B cell (primary cell): ENCODE results near the gene NPRL2. TPM values are rescaled to one million over a fixed set of nuclear protein-coding genes. Genes with fewer than 3 reads are reported as not detected.

Experiments used
- ATAC-seq: fragments of 200-7000 bp; cut with Tn5 transposase; one replicate; pipeline ENCODE4 v1.10.0; 2021; ENCODE audit warnings: low read depth, mild to moderate bottlenecking, moderate number of reproducible peaks, moderate library complexity
- CTCF ChIA-PET: fragments of 350-600 bp; sonication (Branson Sonifier 250); formaldehyde crosslinking; loops from one replicate; lab custom pipeline; 2021; ENCODE audit warnings: antibody characterized with exemption, inconsistent platforms; lab: Charles Lee
- POLR2A ChIA-PET: fragments of 350-600 bp; sonication (Branson Sonifier 250); formaldehyde crosslinking; loops from one replicate; lab custom pipeline; 2021; ENCODE audit warnings: antibody characterized with exemption; lab: Charles Lee
- DNase-seq: peaks from one replicate; pipeline ENCODE4 v3.0.0; 2013
- H2AFZ ChIP-seq: 2 replicates; pipeline ENCODE4 v1.6.1; 2012; ENCODE audit warnings: mild to moderate bottlenecking, low read depth, low read length; ENCODE audit not compliant: insufficient read depth, poor library complexity, severe bottlenecking
- H3K27ac ChIP-seq, 2 donors: 1 replicate in 1 of 2; 2 replicates in 1 of 2; pipeline ENCODE4 v1.5.1; 2012 to 2013; ENCODE audit warnings: low read length in 2 of 2, mild to moderate bottlenecking in 2 of 2, moderate library complexity in 1 of 2
- H3K27me3 ChIP-seq, 4 experiments: fragments of 200-600 bp in 1 of 4; sonication (generic) in 1 of 4; replicated peaks in 1 of 4; 1 replicate in 2 of 4; 2 replicates in 2 of 4; pipeline versions ENCODE4 v1.6.1 to v1.7.0; 2013 to 2016; ENCODE audit warnings: low read length in 3 of 4, mild to moderate bottlenecking in 2 of 4, mixed read lengths in 1 of 4, moderate library complexity in 1 of 4; ENCODE audit not compliant: insufficient read depth in 4 of 4, control insufficient read depth in 3 of 4; ENCODE audit errors: control extremely low read depth in 1 of 4
- H3K36me3 ChIP-seq, 2 experiments: replicated peaks in 1 of 2; 1 replicate in 1 of 2; 2 replicates in 1 of 2; pipeline versions ENCODE4 v1.6.1 to v1.7.1; 2013; ENCODE audit warnings: low read length in 1 of 2; ENCODE audit not compliant: insufficient read depth in 2 of 2, control insufficient read depth in 1 of 2; ENCODE audit errors: control extremely low read depth in 1 of 2, extremely low read depth in 1 of 2
- H3K4me1 ChIP-seq, 2 donors: fragments of 200-600 bp in 1 of 2; sonication (generic) in 1 of 2; 1 replicate in 1 of 2; 2 replicates in 1 of 2; pipeline versions ENCODE4 v1.5.1 to v1.6.1; 2013 to 2017; ENCODE audit warnings: low read length in 2 of 2; ENCODE audit not compliant: control insufficient read depth in 2 of 2, insufficient read depth in 2 of 2
- H3K4me2 ChIP-seq: replicated peaks from 2 replicates; pipeline ENCODE3; 2012; ENCODE audit warnings: mild to moderate bottlenecking, low read depth, low read length; ENCODE audit not compliant: poor library complexity, severe bottlenecking
- H3K4me3 ChIP-seq, 5 experiments: fragments of 200-600 bp in 1 of 5; sonication (generic) in 1 of 5; 1 replicate in 3 of 5; 2 replicates in 2 of 5; pipeline versions ENCODE4 v1.5.1 to v1.7.0; 2011 to 2016; ENCODE audit warnings: low read length in 4 of 5, mild to moderate bottlenecking in 4 of 5, low read depth in 2 of 5, control low read depth in 1 of 5, moderate library complexity in 1 of 5; ENCODE audit not compliant: insufficient read depth in 1 of 5; ENCODE audit errors: control extremely low read depth in 1 of 5, extremely low read depth in 1 of 5
- H3K79me2 ChIP-seq: fragments of 200-600 bp; sonication (generic); one replicate; pipeline ENCODE4 v1.6.0; 2016; ENCODE audit warnings: low read length; ENCODE audit not compliant: control insufficient read depth, insufficient read depth
- H3K9ac ChIP-seq: fragments of 200-600 bp; sonication (generic); 2 replicates; pipeline ENCODE4 v1.6.1; 2017; ENCODE audit warnings: mild to moderate bottlenecking, low read length, moderate library complexity
- H3K9me3 ChIP-seq, 3 donors: one replicate each; pipeline versions ENCODE4 v1.6.1 to v1.7.1; 2013; ENCODE audit warnings: low read length in 2 of 3; ENCODE audit not compliant: control insufficient read depth in 2 of 3, insufficient read depth in 1 of 3; ENCODE audit errors: control extremely low read depth in 1 of 3
- H4K20me1 ChIP-seq: 2 replicates; pipeline ENCODE4 v1.6.0; 2012; ENCODE audit warnings: mild to moderate bottlenecking, low read length; ENCODE audit not compliant: insufficient read depth, control insufficient read depth, poor library complexity, severe bottlenecking
- H3K27ac Mint-ChIP-seq: one replicate; pipeline ENCODE4 v1.8.0; 2021; ENCODE audit warnings: mixed read lengths
- H3K27me3 Mint-ChIP-seq: one replicate; pipeline ENCODE4 v1.8.0; 2021; ENCODE audit warnings: mixed read lengths
- H3K4me1 Mint-ChIP-seq: one replicate; pipeline ENCODE4 v1.8.0; 2021; ENCODE audit warnings: mixed read lengths
- H3K4me3 Mint-ChIP-seq: one replicate; pipeline ENCODE4 v1.8.0; 2021; ENCODE audit warnings: mixed read lengths
- H3K9me3 Mint-ChIP-seq: one replicate; pipeline ENCODE4 v1.8.0; 2022; ENCODE audit warnings: mixed read lengths; ENCODE audit not compliant: insufficient read depth
- EZH2 ChIP-seq: IDR thresholded peaks from 2 replicates; pipeline ENCODE4 v1.6.1; 2012; ENCODE audit warnings: borderline replicate concordance, low read depth, mild to moderate bottlenecking, moderate library complexity, low read length; ENCODE audit not compliant: insufficient read depth, poor library complexity, severe bottlenecking
- WGBS: methylation state at CpG from one replicate; pipeline ENCODE4 v1.1.5; 2013; ENCODE audit warnings: missing lambda C conversion rate; ENCODE audit not compliant: insufficient coverage; 5-methylcytosine and 5-hydroxymethylcytosine counted together
- intact Hi-C: fragments of 100-400 bp; cut with micrococcal nuclease; formaldehyde crosslinking; loops from one replicate; pipeline ENCODE4 v1.10.0; 2022
- polyA plus RNA-seq: library from polyadenylated mRNA; depleted of rRNA; stranded (reverse); fragments of >200 nt; gene quantifications from 2 replicates; pipeline ENCODE4 v1.2.3, GENCODE V29; 2012
- total RNA-seq, 2 donors: library from RNA; stranded (reverse); fragments of 120-200 nt in 1 of 2; gene quantifications; 1 replicate in 1 of 2; 2 replicates in 1 of 2; pipeline versions ENCODE4 v1.2.3 to v1.2.4, GENCODE V29; 2013 to 2022
- TF ChIP-seq, protein P1 (sequence below): fragments of 200-600 bp; IDR thresholded peaks from one replicate; pipeline ENCODE4 v1.8.0; 2022; ENCODE audit warnings: antibody characterized with exemption, mild to moderate bottlenecking

The NPRL2 gene
- total and polyA plus RNA-seq, 2 donors (not counting 1 experiment from before 2014, with no cell fraction given) = 31.3 to 64.6 TPM

- CTCF ChIA-PET = no interaction called here
- no peaks in the 10 kb centered on the region for H3K36me3 ChIP-seq
- no peak overlapping the region for H2AFZ ChIP-seq
- no peak overlapping the region for H3K9ac ChIP-seq
- Mint-ChIP-seq H3K27ac (peak overlapping the region; percentile 20), H3K4me3 (no peak overlapping the region), H3K4me1 (peaks cover 19% of the 10 kb centered on the region), H3K27me3 (no peaks in the 10 kb centered on the region), H3K9me3 (no peaks in the 10 kb centered on the region)
- DNase-seq (no peak), ATAC-seq (no peak)
- intact Hi-C loops = no loop called here
- H3K27me3 ChIP-seq = no peaks in the 10 kb centered on the region
- H3K79me2 ChIP-seq = peaks cover 5% of the 10 kb centered on the region
- POLR2A ChIA-PET = interaction anchor here (0.6 kb wide), 1 partner anchor 31 kb away, joined by 3 read pairs; no protein-coding TSS in a partner anchor
- H3K9me3 ChIP-seq = peaks cover 0 to 23% (median 0%) of the 10 kb centered on the region in 3 donors
- no peak for TF ChIP-seq EZH2
- TF ChIP-seq, protein P1, sequence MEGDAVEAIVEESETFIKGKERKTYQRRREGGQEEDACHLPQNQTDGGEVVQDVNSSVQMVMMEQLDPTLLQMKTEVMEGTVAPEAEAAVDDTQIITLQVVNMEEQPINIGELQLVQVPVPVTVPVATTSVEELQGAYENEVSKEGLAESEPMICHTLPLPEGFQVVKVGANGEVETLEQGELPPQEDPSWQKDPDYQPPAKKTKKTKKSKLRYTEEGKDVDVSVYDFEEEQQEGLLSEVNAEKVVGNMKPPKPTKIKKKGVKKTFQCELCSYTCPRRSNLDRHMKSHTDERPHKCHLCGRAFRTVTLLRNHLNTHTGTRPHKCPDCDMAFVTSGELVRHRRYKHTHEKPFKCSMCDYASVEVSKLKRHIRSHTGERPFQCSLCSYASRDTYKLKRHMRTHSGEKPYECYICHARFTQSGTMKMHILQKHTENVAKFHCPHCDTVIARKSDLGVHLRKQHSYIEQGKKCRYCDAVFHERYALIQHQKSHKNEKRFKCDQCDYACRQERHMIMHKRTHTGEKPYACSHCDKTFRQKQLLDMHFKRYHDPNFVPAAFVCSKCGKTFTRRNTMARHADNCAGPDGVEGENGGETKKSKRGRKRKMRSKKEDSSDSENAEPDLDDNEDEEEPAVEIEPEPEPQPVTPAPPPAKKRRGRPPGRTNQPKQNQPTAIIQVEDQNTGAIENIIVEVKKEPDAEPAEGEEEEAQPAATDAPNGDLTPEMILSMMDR = no peak
- no peak overlapping the region for H3K4me3 ChIP-seq
- no peak overlapping the region for H3K27ac ChIP-seq
- peaks cover 10 to 15% of the 10 kb centered on the region in 2 donors for H3K4me1 ChIP-seq
- H4K20me1 ChIP-seq = no peaks in the 10 kb centered on the region
- no peak overlapping the region for H3K4me2 ChIP-seq
These were observed 46.0 kb downstream of the NPRL2 start for GRCh38 chr3:50304601-50305000.

- 84% methylated on average over 14 of the region's 14 CpGs for WGBS
- CTCF ChIA-PET = interaction anchor here (0.5 to 0.6 kb wide), 2 partner anchors 22 to 51 kb away, joined by 3 read pairs; no protein-coding TSS in a partner anchor
These were observed 47.4 kb downstream of the NPRL2 start, which contains the start of gene HYAL1 for GRCh38 chr3:50303013-50303815. Gene HYAL1, minus strand, starts transcription at chr3:50303574. Its CDS starts 618 bp downstream, at chr3:50302956.

More at GRCh38 chr3:50303013-50303815, 47.4 kb downstream of the NPRL2 start, which contains the start of gene HYAL1:
- Histone ChIP-seq H3K36me3 (no peaks in the 10 kb centered on the region), H3K27ac (no peak within 1 kb of the TSS), H3K79me2 (peaks cover 9% of the 10 kb centered on the region), H4K20me1 (no peaks in the 10 kb centered on the region), H2AFZ (no peak within 1 kb of the TSS), H3K4me2 (no peak within 1 kb of the TSS), H3K4me1 (peaks cover 14 to 24% of the 10 kb centered on the region in 2 donors), H3K27me3 (no peaks in the 10 kb centered on the region), H3K9ac (no peak within 1 kb of the TSS), H3K9me3 (peaks cover 0 to 9% (median 0%) of the 10 kb centered on the region in 3 donors), H3K4me3 (no peak within 1 kb of the TSS)
- Mint-ChIP-seq H3K4me1 (peaks cover 30% of the 10 kb centered on the region), H3K27ac (no peak within 1 kb of the TSS), H3K4me3 (no peak within 1 kb of the TSS), H3K9me3 (no peaks in the 10 kb centered on the region), H3K27me3 (no peaks in the 10 kb centered on the region)
- DNase-seq (no peak), ATAC-seq (no peak)
- intact Hi-C loops = no loop called here
- POLR2A ChIA-PET = no interaction called here
- TF ChIP-seq EZH2 = no peak
- TF ChIP-seq, protein P1 = no peak
